Measurements from ENCODE around the gene USP40. TPM values are rescaled to one million over a fixed set of nuclear protein-coding genes. Genes with fewer than 3 reads are reported as not detected.

USP40 gene
- total RNA-seq, 1 donor = 40.2 TPM

- no peak for DNase-seq (ENCODE audit: low read depth)
- no peak for TF ChIP-seq CTCF (IDR thresholded peaks at IDR 0.05; ENCODE audit: insufficient read depth, low read length)
- H3K4me3 ChIP-seq (ENCODE audit: low read depth, low read length) = no peak overlapping the region
Measured at GRCh38 chr2:233456111-233456510, 110.5 kb downstream of the USP40 start.

GRCh38 chr2:233455491-233455890, 111.1 kb downstream of the USP40 start:
- TF ChIP-seq CTCF (IDR thresholded peaks at IDR 0.05; ENCODE audit: insufficient read depth, low read length) = no peak
- no peak overlapping the region for H3K4me3 ChIP-seq (ENCODE audit: low read depth, low read length)
- no peak for DNase-seq (ENCODE audit: low read depth)

- no peak for TF ChIP-seq CTCF (IDR thresholded peaks at IDR 0.05; ENCODE audit: insufficient read depth, low read length)
Measured at GRCh38 chr2:233455006-233455405, 111.6 kb downstream of the USP40 start.

GRCh38 chr2:233453916-233454315, 112.7 kb downstream of the USP40 start:
- TF ChIP-seq CTCF (IDR thresholded peaks at IDR 0.05; ENCODE audit: insufficient read depth, low read length) = no peak
- H3K4me3 ChIP-seq (ENCODE audit: low read depth, low read length) = no peak overlapping the region
- DNase-seq (ENCODE audit: low read depth) = no peak

More at GRCh38 chr2:233455006-233455405, 111.6 kb downstream of the USP40 start:
- H3K4me3 ChIP-seq (ENCODE audit: low read depth, low read length) = no peak overlapping the region
- DNase-seq (ENCODE audit: low read depth) = no peak

GRCh38 chr2:233453111-233453915, 113.3 kb downstream of the USP40 start:
- H3K4me3 ChIP-seq (ENCODE audit: low read depth, low read length) = no peak overlapping the region
- no peak for TF ChIP-seq CTCF (IDR thresholded peaks at IDR 0.05; ENCODE audit: insufficient read depth, low read length)
- no peak for DNase-seq (ENCODE audit: low read depth)

GRCh38 chr2:233451950-233452349, 114.6 kb downstream of the USP40 start:
- DNase-seq (ENCODE audit: low read depth) = no peak
- no peak for TF ChIP-seq CTCF (IDR thresholded peaks at IDR 0.05; ENCODE audit: insufficient read depth, low read length)
- H3K4me3 ChIP-seq (ENCODE audit: low read depth, low read length) = no peak overlapping the region

All from fibroblast of the aortic adventitia (primary cell).